ENCODE results near the gene NMRAL1.

Gene NMRAL1

DNA sequence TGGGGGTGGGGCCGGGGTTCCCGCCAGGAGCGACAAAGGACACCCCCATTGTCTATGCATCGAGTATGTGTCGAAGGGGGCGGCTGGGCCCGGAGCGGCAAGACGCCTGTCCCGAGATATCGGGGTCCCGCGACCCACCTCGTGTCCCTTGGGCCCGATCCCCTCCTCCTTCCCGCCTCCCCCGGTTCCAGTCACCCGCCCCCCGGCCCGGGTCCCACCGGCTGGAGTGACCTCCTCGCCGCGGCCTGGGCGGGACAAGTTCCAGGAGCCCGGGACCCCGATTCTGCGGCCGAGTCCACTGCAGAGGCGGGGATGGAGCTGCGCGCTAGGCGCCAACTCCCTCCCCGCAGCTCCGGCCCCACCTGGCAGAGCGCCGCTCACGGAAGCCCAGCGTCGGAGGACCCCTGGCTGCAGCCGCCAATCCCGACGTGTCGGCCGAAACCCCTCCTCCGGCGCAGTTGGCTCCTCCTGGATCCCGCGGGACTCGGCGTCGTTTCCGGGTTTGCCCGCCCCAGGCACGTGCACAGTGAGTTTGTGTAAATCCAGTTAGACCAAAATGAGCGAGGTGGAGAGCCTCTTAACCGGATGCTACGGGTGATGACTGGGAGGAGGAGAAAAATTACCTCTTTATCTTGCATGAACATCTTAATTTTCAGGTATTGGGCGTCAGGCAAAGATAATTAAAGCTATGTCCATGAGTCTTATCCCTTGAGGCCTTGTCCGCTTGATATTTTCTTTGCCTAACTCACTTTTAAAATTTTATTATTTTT is at the start of gene NMRAL1:
NMRAL1 (minus strand) TSS at position 434 of the 770 bp plus-strand sequence. CDS start 493 bp downstream, outside the sequence.
- DNase-seq (ENCODE audit: low spot score) = peak; percentile 93

DNA sequence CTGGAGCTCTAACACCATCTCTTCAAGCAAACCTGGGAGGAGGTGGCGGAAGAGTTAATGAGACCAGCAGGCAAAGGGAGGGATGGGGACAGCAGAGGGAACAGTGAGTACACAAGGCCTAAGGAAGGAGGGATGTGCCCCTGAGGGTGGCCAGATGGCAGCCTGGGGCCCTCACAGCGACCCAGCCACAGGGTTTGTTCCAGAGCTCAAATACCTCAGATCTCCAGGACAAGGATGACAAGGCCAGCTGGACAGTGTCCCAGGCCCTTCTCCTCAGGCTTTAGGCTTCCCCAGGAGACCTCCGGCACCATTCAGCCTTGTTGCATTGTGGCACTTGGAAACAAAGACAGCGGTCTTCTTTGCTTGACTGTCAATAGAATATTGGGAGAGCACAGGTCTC is 49.3 kb upstream of the NMRAL1 start:
- no peak for DNase-seq (ENCODE audit: low spot score)

DNA sequence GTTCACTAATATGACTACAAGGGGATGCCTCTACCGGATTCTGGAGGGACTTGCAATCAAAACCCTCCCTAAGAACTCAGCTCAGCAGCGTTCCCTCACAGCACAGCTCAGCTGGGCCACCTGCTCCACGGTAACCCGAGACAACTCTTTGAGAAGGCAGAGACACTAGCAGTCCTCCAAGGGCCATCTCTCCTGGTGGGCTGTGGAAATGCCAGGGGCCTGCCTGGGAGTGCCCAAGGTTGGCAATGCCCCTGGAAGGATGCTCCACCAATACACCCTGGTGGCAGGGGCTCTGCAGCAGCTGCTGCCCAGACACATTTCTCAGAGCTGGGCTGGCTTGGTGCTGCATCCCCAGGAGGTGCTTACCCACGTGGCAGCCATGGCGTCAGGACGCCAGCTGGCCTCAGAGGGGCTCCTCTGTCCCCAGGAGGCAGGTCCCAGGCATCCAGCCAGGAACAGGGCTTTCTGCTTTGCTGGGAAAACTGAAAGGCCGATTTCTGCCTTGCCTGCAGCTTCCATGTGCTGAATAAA is 47.7 kb upstream of the NMRAL1 start:
- DNase-seq (ENCODE audit: low spot score) = no peak

DNA sequence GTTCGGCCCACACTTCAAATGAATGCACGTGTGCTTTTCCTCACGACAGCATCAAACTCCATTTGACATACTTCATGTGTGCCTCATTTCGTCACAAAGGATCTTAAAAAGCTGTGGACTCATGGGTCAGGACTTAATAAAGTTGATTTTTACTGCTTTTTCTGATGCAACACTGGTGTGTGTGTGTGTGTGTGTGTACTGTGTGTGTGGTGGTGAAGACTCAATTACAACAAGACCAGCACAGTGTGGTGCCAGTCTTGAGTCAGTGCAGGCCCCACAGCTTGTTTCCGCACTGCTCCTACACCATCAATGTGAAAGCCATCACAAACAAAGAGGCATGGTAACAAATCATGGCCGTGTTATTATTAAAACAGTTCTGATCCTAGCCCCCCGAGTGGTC is 46.5 kb upstream of the NMRAL1 start:
- no peak for DNase-seq (ENCODE audit: low spot score)

DNA sequence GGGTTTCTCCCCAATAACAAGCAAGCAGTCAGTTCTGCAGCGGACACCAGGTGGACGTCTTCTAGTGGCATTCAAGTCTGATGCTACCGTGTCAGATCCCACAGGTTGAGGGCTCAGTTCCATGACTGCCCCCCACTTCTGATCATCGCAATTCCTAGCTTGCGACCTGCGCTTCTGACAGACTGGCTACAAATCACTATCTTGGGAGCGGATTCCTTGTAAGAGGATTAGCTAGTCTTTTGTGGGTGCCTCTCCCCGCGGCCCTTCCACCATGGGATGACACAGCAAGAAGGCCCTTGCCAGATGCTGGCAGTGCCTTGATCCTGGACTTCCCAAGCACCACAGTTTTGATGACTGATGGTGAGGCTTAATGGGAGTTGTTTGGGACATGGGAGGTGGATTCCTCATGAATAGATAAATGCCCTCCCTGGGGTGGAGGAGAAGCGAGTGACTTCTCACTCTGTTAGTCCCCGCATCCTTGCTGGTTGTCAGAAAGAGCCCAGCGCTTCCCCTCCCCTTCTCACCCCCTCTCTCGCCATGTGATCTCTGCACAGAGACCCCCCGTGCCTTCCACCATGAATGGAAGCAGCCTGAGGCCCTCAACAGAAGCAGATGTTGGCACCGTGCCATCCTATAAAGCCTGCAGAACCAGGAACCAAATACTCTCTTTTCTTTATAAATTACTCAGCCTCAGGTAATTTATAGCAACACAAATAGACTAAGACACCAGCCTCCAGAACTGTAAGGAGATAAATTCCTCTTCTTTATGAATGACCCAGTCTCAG is 45.0 kb upstream of the NMRAL1 start:
- no peak for DNase-seq (ENCODE audit: low spot score)

DNA sequence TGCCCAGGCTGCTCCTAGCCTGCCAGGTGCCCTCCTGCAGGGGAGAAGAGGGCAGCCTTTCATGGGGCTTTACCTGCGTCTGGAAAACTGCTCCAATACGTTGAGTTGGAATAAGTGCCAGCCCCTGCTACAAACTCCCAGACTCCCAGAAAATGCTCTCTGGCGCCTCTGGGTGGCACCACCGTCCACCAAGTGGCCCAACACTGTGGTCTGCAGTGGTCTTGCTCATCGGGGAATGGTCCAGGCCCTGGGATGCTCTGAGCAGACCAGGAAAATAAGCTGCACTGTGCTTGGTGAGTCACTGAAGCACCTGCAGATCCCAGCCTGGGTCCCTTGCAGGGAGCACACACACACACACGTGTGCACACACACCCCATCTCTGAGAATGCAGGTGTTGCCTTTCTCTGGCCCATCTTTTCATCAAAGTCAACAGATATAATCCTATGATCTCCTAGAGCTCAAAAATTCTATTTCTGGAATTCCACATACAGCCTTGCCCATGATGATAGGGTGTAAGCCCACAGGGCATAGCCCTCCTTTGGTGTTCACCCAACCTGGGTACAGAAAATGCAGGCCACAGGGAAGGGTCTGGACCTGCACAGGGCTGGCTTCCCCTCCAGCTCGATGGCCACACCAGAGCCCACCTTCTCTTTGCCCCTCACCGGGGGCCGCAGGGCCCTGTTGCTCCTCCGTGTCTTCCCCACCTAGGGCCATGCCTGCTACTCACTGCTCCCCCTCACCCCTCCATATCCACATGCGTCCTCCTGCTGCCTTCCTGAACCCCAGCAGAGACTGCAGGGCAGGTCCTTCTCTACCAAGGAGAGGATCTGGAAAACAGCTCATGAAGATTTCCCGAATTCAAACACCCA is 43.6 kb upstream of the NMRAL1 start:
- DNase-seq (ENCODE audit: low spot score) = peak; percentile 46

DNA sequence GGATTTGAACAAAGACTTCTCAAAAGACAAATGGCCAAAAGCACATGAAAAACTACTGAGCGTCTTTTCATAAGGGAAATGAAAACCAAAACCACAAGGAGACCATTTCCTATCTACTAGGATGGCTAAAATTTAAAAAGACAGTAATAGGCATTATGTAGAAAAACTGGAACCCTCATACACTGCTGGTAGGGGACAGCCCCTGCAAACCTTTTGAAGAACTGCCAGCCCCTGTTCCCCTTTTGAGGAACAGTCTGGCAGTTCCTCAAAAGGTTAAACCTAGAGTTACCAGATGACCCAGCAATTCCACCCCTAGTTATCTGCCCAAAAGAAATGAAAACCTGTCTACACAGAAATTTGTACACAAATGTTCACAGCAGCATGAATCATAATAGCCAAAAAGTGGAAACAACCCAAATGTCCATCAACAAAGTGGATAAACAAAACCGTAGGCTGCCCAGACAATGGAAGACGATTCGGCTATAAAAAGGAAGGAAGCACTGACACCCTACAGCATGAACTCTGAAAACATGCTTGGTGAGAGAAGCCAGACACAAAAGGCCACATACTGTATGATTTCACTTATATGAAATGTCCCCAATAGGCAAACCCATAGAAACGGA is 41.3 kb upstream of the NMRAL1 start:
- no peak for DNase-seq (ENCODE audit: low spot score)

DNA sequence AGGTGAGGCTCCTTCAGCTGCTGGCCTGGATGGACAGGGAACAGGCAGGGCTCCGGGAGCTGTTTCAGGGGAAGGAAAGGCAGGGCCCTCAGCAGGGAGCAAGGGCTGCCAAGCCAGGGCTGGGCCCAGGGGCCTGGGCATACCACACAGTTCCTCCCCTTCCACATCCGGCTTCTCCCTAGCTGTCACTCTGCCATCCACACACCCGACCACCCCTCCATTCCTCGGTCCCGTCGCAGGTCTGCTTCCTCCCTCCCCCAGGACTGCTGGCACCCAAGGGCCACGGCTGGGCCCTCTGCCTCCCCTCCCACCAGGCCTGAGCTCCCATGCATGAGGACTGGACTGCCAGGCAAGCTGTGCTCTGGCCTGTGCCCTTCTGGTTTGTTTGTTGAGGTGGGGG is 40.2 kb upstream of the NMRAL1 start:
- DNase-seq (ENCODE audit: low spot score) = no peak

DNA sequence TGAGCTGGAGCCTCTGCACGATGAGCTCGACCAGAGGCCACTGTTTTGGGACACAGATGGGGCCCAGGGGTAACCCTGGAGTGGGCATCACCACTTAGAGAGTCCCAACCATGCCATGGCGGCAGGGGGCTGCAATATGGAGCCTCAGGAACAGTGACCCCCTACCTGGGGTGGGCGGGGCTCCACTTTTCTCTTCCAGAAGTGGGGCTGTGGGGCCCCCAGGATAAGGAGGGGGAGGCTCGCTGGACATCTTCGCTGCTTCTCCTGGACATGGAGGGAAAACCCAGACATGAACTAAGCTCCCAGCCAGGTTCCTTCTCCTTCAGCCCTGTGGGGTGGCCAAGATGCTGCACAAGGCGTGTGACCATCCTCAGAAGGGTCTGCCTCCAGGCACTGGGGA is 39.5 kb upstream of the NMRAL1 start:
- no peak for DNase-seq (ENCODE audit: low spot score)

DNA sequence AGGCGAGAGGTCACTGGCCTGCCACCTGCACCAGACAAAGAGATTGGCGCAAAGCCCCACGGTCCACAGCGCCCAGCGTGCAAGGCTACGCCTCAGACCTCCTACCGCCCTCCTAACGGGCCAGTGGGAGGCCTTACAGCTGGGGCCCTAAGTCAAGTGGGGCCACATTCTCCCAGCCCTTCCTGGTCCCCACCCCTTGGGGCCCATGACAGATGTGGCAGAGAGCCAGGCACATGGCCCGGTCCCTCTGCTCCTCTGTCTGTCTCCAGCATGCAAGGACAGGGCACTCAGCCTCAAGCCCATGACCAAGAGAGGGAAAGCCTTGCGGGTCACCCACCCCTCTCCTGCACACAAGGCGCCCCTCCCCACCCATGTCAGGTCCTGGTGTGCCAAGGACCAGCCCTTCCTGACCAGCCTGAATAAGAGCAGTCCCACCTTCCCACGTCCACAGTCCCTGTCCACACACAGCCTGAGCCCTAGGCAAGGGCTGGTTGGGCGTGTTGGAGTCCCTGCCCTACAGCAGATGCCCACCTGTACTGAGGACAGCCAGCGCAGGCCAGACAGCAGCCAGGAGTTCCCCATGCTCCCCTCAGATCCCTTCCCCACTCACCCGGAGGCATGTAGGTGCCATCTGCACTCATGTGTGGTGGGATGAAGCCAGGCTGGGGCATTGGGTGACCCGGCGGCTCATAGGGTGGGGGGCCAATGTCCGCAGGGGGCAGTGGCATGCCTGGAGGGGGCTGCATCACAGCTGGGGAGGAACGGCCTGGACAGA is 38.8 kb upstream of the NMRAL1 start:
- DNase-seq (ENCODE audit: low spot score) = no peak

DNA sequence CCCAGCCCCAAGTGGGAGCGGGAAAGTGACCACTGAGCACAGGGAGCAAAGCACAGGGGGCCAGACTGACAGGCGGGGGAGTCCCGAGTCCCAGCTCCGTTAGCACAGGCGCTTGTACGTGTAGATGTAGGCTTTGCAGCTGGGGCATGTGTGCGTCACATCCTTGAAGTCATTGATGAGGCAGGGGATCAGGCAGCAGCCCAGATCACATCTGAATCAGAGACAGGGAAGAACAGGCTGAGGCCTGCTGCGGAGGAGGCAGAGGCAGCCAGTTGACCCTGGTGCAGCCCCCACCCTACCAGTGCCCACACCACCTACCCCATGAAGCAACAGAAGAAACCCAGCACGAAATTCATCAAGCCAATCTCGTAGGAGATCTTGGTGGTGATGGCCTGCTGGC is 38.0 kb upstream of the NMRAL1 start:
- no peak for DNase-seq (ENCODE audit: low spot score)

DNA sequence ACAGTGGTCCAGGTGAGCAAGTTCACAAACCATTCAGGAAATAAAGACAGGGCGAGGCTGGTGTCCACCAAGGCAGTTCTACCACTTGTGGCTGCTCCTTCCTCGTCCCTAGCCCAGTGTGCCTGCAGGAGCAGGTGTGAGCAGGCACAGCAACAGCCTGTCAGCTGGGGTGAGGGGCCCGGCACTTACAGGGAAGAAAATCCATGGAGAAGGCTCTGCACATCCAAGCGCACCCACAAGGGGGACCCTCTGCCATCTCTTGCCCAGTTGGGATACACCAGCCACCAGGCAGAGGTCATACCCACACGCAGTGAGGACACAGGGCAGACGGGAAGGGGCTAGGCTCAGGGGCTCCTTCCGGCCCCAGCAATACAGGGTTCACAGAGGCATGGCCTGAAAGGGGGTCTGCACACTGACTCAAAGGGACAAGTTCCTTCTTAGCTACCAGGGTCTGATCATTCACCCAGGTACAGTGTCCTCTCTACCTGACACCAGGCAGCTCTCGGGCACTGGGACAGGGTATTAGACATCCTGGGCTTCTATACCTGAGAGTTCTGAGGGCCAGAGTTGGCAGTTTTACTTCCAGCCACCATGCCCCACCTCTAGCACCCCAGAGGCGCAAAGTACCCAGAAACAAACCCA is 37.1 kb upstream of the NMRAL1 start:
- DNase-seq (ENCODE audit: low spot score) = peak; percentile 37

DNA sequence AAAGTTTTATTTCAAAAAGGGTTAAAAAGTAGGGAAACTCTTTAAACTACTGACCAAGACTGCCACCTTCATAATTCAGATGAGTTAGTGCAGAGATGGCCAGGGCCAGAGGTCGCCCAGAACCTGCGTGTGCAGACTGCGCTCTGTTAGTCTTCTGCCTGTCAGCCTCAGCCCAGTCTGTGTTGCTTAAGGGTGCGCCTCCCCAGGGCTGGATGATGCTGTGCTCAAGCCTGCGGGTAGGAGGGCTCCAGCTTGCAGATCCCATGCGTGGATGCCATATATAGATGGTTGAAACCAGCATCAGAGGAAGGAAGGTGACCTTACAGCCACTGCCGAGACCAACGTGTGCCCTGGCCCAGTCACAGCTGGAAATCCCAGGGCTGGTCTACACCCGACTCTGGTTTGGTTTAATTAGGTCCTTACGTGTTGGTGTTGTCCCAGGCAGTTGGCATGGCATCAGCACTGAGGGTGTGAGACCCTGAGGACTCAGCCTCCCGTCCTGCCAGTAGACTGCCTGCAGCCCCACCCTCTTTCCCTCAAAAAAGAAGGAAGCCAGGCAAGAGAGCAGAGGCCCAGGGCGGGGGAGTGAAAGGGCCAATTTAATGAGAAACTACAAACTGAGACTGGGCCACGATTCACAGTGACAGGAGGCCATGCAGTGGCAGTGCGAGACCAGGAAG is 36.5 kb upstream of the NMRAL1 start:
- DNase-seq (ENCODE audit: low spot score) = no peak

DNA sequence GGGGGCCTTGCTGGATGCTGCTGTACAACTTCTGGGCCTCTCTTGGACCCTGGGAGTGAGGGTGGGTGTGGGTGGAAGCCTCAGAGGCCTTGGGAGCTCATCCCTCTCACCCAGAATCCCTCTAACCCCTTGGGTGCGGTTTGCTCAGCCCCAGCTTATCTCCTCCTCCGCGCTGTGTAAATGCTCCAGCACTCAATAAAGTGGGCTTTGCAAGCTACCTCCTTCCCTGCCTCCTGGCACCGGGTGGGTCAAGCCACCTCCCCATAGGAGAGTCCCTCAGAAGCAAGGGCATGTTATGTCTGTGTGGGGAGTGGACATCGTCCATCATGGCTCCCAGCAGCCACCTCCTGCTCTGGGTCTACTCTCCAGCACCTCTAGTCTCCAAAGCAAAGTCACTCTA is 35.7 kb upstream of the NMRAL1 start:
- DNase-seq (ENCODE audit: low spot score) = no peak

DNA sequence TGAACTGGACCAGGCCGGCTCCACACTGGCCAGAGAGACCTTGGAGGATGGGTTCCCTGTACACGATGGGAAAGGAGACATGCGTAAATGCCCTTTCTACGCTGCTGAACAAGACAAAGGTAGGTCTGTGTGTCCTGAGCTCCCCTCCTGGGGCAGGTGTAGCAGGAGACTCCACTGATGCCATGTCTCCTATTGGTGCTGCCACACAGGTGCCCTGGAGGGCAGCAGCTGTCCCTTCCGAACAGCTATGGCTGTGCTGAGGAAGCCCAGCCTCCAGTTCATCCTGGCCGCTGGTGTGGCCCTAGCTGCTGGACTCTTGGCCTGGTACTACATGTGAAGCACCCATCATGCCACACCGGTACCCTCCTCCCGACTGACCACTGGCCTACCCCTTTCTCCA is 35.0 kb upstream of the NMRAL1 start:
- no peak for DNase-seq (ENCODE audit: low spot score)

DNA sequence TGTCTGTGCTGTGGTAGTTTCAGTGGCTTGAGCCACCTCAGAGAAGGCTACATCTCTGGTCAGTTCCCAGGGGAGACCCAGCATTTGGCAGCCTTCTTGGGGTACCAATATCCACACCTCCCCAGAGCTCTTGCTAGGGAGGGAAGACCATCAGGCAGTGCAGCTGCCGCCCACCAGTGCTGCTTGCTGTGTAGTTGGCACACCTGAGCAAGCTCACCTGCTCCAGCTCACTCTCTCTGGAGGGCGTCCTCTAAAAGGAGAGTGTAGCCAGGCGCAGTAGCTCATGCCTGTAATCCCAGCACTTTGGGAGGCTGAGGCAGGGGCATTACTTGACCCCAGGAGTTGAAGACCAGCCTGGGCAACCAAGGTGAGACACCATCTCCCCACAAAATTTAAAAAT is 34.4 kb upstream of the NMRAL1 start:
- DNase-seq (ENCODE audit: low spot score) = no peak

DNA sequence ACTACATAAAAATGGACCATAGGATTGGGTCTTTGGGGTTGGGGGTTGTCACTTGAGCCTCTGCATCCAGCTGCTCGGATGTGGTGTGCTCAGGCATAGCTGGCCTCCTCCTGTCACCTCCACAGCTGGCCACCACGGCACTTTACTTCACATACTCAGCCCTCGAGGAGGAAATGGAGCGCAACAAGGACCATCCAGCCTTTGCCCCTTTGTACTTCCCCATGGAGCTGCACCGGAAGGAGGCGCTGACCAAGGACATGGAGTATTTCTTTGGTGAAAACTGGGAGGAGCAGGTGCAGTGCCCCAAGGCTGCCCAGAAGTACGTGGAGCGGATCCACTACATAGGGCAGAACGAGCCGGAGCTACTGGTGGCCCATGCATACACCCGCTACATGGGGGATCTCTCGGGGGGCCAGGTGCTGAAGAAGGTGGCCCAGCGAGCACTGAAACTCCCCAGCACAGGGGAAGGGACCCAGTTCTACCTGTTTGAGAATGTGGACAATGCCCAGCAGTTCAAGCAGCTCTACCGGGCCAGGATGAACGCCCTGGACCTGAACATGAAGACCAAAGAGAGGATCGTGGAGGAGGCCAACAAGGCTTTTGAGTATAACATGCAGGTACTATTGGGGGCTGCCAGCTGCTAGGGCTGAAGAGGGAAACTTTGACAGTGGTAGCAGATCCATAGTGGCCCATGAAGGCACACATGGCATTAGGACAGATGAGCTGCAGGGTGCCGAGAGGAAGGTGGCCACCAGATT is 33.3 kb upstream of the NMRAL1 start:
- DNase-seq (ENCODE audit: low spot score) = no peak

DNA sequence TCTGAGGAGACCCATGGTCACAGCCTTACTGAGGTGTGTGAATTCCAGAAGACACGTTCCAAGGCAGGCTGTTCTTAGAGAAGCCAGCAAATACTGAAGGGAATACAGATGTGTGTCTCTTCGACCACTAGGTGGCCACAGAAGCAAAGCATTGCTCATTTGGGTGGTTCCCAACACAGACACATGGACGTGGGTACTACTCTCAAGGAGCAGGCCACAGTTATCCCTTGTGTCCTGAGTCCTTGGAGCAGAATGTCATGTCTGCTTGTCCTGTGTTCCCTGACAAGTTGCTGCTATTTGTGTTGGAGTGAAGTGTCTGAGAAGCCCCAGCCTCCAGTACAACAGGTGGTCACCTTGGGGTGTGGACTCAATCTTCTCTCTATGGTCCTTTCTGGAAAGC is 32.0 kb upstream of the NMRAL1 start:
- peak; percentile 79 for DNase-seq (ENCODE audit: low spot score)
